ENCODE data around the gene DHTKD1. TPM values are rescaled to one million over a fixed set of nuclear protein-coding genes. Genes with fewer than 3 reads are reported as not detected.
A peak's percentile ranks its signal among the peaks of the same experiment; 100 is the strongest.

The DHTKD1 gene
- total and polyA plus RNA-seq, 4 donors = 26.2 to 119 (median 43.0) TPM

DNA sequence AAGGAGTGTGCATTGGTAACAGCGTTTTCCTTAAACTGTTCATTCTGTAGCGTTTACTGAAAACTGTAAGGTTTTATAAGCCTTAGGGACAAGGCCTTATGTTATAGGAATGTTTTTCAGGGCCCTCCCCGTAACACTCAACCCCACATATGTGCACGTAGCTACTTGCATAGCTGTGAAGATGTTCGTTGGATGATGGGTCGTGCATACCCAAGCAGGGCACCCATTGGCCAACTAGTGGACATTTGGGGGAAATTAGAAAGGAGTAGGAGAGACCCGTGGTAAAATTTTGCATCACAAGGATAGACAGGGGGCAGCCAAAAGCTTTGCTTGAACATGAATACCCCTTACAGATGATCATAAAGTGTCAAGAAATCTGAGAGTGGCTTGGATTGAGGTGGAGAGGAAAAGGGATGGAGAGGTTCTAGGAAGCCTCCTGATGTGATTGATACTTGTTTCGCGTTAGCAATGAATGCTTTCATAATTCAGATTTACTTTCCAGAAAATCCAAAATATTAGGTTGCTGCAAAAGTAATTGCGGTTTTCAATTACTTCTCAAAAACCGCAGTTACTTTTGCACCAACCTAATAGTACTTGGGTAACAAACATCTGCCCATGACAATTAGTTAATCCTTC lies 61.6 kb downstream of the DHTKD1 start:
- Histone ChIP-seq H3K27ac (ENCODE audit: low read depth in 1 of 2, low read length in 2 of 2) (peak overlapping the region in 1 of 2 donors; percentile 72), H3K4me1 (ENCODE audit: control insufficient read depth in 4 of 4, insufficient read depth in 4 of 4, low read length in 3 of 4) (peaks cover 3 to 9% (median 5%) of the 10 kb centered on the region in 4 donors), H3K36me3 (ENCODE audit: control insufficient read depth in 4 of 4, insufficient read depth in 3 of 4, low read depth in 1 of 4, low read length in 3 of 4) (peaks cover 0 to 5% (median 4%) of the 10 kb centered on the region in 4 donors), H3K9ac (ENCODE audit: low read depth in 1 of 2, low read length in 2 of 2) (no peak overlapping the region), H3K9me3 (ENCODE audit: control insufficient read depth in 4 of 4, low read length in 3 of 4) (no peaks in the 10 kb centered on the region), H3K27me3 (ENCODE audit: control insufficient read depth in 4 of 4, insufficient read depth in 4 of 4, low read length in 3 of 4) (no peaks in the 10 kb centered on the region), H3K4me3 (ENCODE audit: low read depth in 1 of 3, low read length in 3 of 3) (peak overlapping the region; percentile 77 to 100 (median 93))
- no peak for DNase-seq (ENCODE audit: low spot score)
- WGBS = 24% methylated on average over 11 of the region's 11 CpGs
- peak; percentile 58 to 66 for TF ChIP-seq RAD21 (IDR thresholded peaks at IDR 0.05)
- TF ChIP-seq, protein P1, sequence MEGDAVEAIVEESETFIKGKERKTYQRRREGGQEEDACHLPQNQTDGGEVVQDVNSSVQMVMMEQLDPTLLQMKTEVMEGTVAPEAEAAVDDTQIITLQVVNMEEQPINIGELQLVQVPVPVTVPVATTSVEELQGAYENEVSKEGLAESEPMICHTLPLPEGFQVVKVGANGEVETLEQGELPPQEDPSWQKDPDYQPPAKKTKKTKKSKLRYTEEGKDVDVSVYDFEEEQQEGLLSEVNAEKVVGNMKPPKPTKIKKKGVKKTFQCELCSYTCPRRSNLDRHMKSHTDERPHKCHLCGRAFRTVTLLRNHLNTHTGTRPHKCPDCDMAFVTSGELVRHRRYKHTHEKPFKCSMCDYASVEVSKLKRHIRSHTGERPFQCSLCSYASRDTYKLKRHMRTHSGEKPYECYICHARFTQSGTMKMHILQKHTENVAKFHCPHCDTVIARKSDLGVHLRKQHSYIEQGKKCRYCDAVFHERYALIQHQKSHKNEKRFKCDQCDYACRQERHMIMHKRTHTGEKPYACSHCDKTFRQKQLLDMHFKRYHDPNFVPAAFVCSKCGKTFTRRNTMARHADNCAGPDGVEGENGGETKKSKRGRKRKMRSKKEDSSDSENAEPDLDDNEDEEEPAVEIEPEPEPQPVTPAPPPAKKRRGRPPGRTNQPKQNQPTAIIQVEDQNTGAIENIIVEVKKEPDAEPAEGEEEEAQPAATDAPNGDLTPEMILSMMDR (IDR thresholded peaks at IDR 0.05; ENCODE audit: low read depth, low read length, missing input control) = peak; percentile 30
- TF ChIP-seq GABPA (IDR thresholded peaks at IDR 0.05 in 1 of 2, conservative IDR thresholded peaks at IDR 0.05 in 1 of 2) = no peak

DNA sequence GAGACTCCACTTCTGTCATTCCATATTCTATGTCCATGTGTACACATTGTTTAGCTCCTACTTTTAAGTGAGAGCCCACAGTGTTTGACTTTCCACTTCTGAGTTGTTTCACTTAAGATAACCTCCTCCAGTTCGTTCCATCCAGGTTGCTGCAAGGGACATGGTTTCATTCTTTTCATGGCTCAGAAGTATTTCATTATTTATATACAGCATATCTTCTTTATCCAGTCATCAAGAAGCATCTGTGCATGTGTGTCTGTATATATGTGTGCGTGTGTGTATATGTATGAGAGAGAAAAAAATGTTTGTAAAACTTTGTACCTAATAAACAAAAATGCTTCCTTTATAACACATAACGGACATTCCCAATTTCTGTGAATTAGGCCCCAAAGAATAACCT lies 66.9 kb downstream of the DHTKD1 start:
- no peak for DNase-seq (ENCODE audit: low spot score)
- Histone ChIP-seq H3K36me3 (ENCODE audit: control insufficient read depth in 4 of 4, insufficient read depth in 3 of 4, low read depth in 1 of 4, low read length in 3 of 4) (peaks cover 2 to 13% (median 10%) of the 10 kb centered on the region in 4 donors), H3K9ac (ENCODE audit: low read depth in 1 of 2, low read length in 2 of 2) (no peak overlapping the region), H3K4me1 (ENCODE audit: control insufficient read depth in 4 of 4, insufficient read depth in 4 of 4, low read length in 3 of 4) (peaks cover 0 to 3% (median 0%) of the 10 kb centered on the region in 4 donors), H3K4me3 (ENCODE audit: low read depth in 1 of 3, low read length in 3 of 3) (no peak overlapping the region), H3K27me3 (ENCODE audit: control insufficient read depth in 4 of 4, insufficient read depth in 4 of 4, low read length in 3 of 4) (no peaks in the 10 kb centered on the region), H3K27ac (ENCODE audit: low read depth in 1 of 2, low read length in 2 of 2) (no peak overlapping the region), H3K9me3 (ENCODE audit: control insufficient read depth in 4 of 4, low read length in 3 of 4) (no peaks in the 10 kb centered on the region)
- 95% methylated on average over 3 of the region's 3 CpGs for WGBS
- TF ChIP-seq, protein P2, sequence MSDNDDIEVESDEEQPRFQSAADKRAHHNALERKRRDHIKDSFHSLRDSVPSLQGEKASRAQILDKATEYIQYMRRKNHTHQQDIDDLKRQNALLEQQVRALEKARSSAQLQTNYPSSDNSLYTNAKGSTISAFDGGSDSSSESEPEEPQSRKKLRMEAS (IDR thresholded peaks at IDR 0.05) = no peak
- TF ChIP-seq YY1 (IDR thresholded peaks at IDR 0.05) = no peak
- no peak for TF ChIP-seq JUND (IDR thresholded peaks at IDR 0.05)
- TF ChIP-seq, protein P1 (IDR thresholded peaks at IDR 0.05; ENCODE audit: low read depth, low read length, missing input control) = no peak
- no peak for TF ChIP-seq HNF4A (conservative IDR thresholded peaks at IDR 0.05)
- no peak for TF ChIP-seq RAD21 (IDR thresholded peaks at IDR 0.05)
- TF ChIP-seq GABPA (IDR thresholded peaks at IDR 0.05 in 1 of 2, conservative IDR thresholded peaks at IDR 0.05 in 1 of 2) = no peak
- no peak for TF ChIP-seq EGR1 (IDR thresholded peaks at IDR 0.05; ENCODE audit: low read depth in 2 of 2)
- TF ChIP-seq, protein P3, sequence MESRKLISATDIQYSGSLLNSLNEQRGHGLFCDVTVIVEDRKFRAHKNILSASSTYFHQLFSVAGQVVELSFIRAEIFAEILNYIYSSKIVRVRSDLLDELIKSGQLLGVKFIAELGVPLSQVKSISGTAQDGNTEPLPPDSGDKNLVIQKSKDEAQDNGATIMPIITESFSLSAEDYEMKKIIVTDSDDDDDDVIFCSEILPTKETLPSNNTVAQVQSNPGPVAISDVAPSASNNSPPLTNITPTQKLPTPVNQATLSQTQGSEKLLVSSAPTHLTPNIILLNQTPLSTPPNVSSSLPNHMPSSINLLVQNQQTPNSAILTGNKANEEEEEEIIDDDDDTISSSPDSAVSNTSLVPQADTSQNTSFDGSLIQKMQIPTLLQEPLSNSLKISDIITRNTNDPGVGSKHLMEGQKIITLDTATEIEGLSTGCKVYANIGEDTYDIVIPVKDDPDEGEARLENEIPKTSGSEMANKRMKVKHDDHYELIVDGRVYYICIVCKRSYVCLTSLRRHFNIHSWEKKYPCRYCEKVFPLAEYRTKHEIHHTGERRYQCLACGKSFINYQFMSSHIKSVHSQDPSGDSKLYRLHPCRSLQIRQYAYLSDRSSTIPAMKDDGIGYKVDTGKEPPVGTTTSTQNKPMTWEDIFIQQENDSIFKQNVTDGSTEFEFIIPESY (IDR thresholded peaks at IDR 0.05) = no peak

Data from liver (tissue), 9 donors.